Measurements from ENCODE around the gene FOXE3.

- no peak for TF ChIP-seq ZNF274 (IDR thresholded peaks at IDR 0.05; ENCODE audit: low read depth, low read length)
- no peak for TF ChIP-seq RAD21 (IDR thresholded peaks at IDR 0.05; ENCODE audit: low read depth)
- no peak for TF ChIP-seq EZH2 (IDR thresholded peaks at IDR 0.05)
- TF ChIP-seq CTCF (IDR thresholded peaks at IDR 0.05 in 2 of 3, conservative IDR thresholded peaks at IDR 0.05 in 1 of 3; ENCODE audit: borderline replicate concordance in 1 of 3, insufficient read depth in 1 of 3, low read depth in 2 of 3, low read length in 2 of 3) = no peak
- no peak for TF ChIP-seq TCF7L2 (IDR thresholded peaks at IDR 0.05; ENCODE audit: borderline replicate concordance, extremely low read depth, insufficient read depth, insufficient read length)
- no peak for TF ChIP-seq ZBTB33 (IDR thresholded peaks at IDR 0.05; ENCODE audit: extremely low read depth, insufficient replicate concordance, low read length)
- no peak for TF ChIP-seq MAX (IDR thresholded peaks at IDR 0.05)
- no peak for TF ChIP-seq POLR2A (IDR thresholded peaks at IDR 0.05; ENCODE audit: borderline replicate concordance, extremely low read depth, insufficient read depth, insufficient read length)
Observed at GRCh38 chr1:47402591-47402990, 13.5 kb upstream of the FOXE3 start.

Data from HCT116 (cell line).